GM23248 (cell line): Measurements from ENCODE around the gene SPOP.

Experiments used
- EZH2 ChIP-seq: fragments of 200-600 bp; sonication (generic); IDR thresholded peaks from 2 replicates; pipeline ENCODE4 v1.6.1; 2018; ENCODE audit warnings: antibody characterized with exemption, mild to moderate bottlenecking; ENCODE audit not compliant: insufficient read depth, poor library complexity, severe bottlenecking
- EZH2phosphoT487 ChIP-seq: fragments of 200-600 bp; sonication (generic); IDR thresholded peaks from 2 replicates; pipeline ENCODE4 v1.6.1; 2018; ENCODE audit warnings: antibody characterized with exemption, moderate library complexity, mild to moderate bottlenecking, low read depth; ENCODE audit not compliant: insufficient read depth

DNA sequence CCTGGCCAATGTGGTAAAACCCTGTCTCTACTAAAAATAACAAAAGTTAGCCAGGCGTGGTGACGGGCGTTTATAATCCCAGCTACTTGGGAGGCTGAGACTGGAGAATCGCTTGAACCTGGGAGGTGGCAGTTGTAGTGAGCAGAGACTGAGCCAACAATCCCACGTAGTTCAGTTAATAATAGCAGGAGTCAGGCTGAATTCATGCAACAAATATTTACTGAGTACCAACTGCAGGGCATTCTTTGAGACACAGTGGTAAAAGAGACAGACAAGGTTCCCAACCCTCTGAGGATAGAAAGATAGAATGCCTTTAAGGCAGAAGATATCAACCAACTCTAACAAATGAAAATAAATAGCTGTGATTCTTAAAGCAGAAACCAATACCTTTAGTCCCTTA, 39.1 kb downstream of the SPOP start:
- TF ChIP-seq EZH2 (no peak), EZH2phosphoT487 (no peak)
